Adrenal gland (tissue), 5 donors: ENCODE data around the gene AP5M1.

Experiments
- POLR2A ChIP-seq, 2 donors: fragments of 450-650 bp; IDR thresholded peaks; one replicate each; pipeline ENCODE4 v1.6.1; 2017; ENCODE audit warnings: antibody characterized with exemption in 2 of 2, mild to moderate bottlenecking in 2 of 2, moderate library complexity in 1 of 2
- TF ChIP-seq, protein P1 (sequence below), 6 experiments: fragments of 450-650 bp in 4 of 6; fragments of 200-600 bp in 2 of 6; sonication (generic) in 1 of 6; IDR thresholded peaks; 1 replicate in 5 of 6; 2 replicates in 1 of 6; pipeline versions ENCODE4 v1.5.1 to v1.8.0; 2016 to 2021; ENCODE audit warnings: antibody characterized with exemption in 6 of 6, mild to moderate bottlenecking in 2 of 6, moderate library complexity in 1 of 6
- donor health status: DM: no; HTN: no; CAD: no.

DNA sequence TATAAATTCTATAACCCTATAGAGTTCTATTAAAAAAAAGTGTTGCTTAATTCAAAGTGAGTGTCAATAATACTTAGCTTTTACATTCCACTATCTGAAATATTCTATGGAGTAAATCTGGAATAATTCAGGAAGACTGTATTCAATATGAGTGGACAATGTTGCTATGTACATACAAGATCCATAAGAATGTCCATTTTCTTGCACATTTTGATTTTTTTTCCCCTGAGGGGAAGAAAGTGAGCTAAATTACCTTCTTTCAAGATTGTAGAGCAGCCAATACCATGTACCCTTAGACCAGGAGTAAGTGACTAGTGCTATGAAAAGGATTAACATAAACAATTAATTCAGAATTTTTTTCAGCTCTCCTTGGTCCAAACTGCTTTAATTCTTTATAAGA, 25.5 kb upstream of the AP5M1 start:
- no peak for TF ChIP-seq POLR2A (IDR thresholded peaks at IDR 0.05)
- TF ChIP-seq, protein P1, sequence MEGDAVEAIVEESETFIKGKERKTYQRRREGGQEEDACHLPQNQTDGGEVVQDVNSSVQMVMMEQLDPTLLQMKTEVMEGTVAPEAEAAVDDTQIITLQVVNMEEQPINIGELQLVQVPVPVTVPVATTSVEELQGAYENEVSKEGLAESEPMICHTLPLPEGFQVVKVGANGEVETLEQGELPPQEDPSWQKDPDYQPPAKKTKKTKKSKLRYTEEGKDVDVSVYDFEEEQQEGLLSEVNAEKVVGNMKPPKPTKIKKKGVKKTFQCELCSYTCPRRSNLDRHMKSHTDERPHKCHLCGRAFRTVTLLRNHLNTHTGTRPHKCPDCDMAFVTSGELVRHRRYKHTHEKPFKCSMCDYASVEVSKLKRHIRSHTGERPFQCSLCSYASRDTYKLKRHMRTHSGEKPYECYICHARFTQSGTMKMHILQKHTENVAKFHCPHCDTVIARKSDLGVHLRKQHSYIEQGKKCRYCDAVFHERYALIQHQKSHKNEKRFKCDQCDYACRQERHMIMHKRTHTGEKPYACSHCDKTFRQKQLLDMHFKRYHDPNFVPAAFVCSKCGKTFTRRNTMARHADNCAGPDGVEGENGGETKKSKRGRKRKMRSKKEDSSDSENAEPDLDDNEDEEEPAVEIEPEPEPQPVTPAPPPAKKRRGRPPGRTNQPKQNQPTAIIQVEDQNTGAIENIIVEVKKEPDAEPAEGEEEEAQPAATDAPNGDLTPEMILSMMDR (IDR thresholded peaks at IDR 0.05) = no peak
